ENCODE results near the gene AURKB.
A peak's percentile ranks its signal among the peaks of the same experiment; 100 is the strongest.
"Not testable (repeated sequence)": the region's sequence is repeated elsewhere in the genome, so short reads cannot be mapped to it uniquely, and the experiment has no call there.

The AURKB gene

GRCh38 chr17:8209907-8210760 is at the start of gene AURKB:
TSS of gene AURKB (minus strand) at chr17:8210575. CDS start at chr17:8210224, 351 bp downstream.
- peak; percentile 84 to 90 for DNase-seq (ENCODE audit: low read depth in 2 of 2)

GRCh38 chr17:8257801-8258200 is 47.4 kb upstream of the AURKB start:
- no peak for DNase-seq (ENCODE audit: low read depth in 2 of 2)

GRCh38 chr17:8256691-8257090 is 46.3 kb upstream of the AURKB start:
- no peak for DNase-seq (ENCODE audit: low read depth in 2 of 2)

- no peak for DNase-seq (ENCODE audit: low read depth in 2 of 2)
Observed at GRCh38 chr17:8256291-8256690, 45.9 kb upstream of the AURKB start.

- no peak for DNase-seq (ENCODE audit: low read depth in 2 of 2)
Observed at GRCh38 chr17:8255499-8255898, 45.1 kb upstream of the AURKB start.

GRCh38 chr17:8254881-8255280 is 44.5 kb upstream of the AURKB start:
- no peak for DNase-seq (ENCODE audit: low read depth in 2 of 2)

- no peak for DNase-seq (ENCODE audit: low read depth in 2 of 2)
Observed at GRCh38 chr17:8253801-8254200, 43.4 kb upstream of the AURKB start.

- DNase-seq (ENCODE audit: low read depth in 2 of 2) = not testable (repeated sequence)
Observed at GRCh38 chr17:8251411-8251810, 41.0 kb upstream of the AURKB start.

GRCh38 chr17:8249621-8250500 is 39.5 kb upstream of the AURKB start:
- DNase-seq (ENCODE audit: low read depth in 2 of 2) = no peak

- DNase-seq (ENCODE audit: low read depth in 2 of 2) = peak; percentile 94 to 97
Observed at GRCh38 chr17:8248751-8249607, 38.6 kb upstream of the AURKB start, which contains the start of gene PFAS. TSS of gene PFAS (plus strand) at chr17:8249289. CDS start at chr17:8253938, 4,649 bp downstream.

GRCh38 chr17:8244768-8245167 is 34.4 kb upstream of the AURKB start:
- DNase-seq (ENCODE audit: low read depth in 2 of 2) = no peak

- DNase-seq (ENCODE audit: low read depth in 2 of 2) = no peak
Observed at GRCh38 chr17:8243827-8244226, 33.5 kb upstream of the AURKB start.

GRCh38 chr17:8237886-8238285 is 27.5 kb upstream of the AURKB start:
- DNase-seq (ENCODE audit: low read depth in 2 of 2) = no peak

- DNase-seq (ENCODE audit: low read depth in 2 of 2) = no peak
Observed at GRCh38 chr17:8237175-8237574, 26.8 kb upstream of the AURKB start.

GRCh38 chr17:8235676-8236075 is 25.3 kb upstream of the AURKB start:
- DNase-seq (ENCODE audit: low read depth in 2 of 2) = no peak

- no peak for DNase-seq (ENCODE audit: low read depth in 2 of 2)
Observed at GRCh38 chr17:8234361-8235270, 24.2 kb upstream of the AURKB start.

GRCh38 chr17:8231701-8232100 is 21.3 kb upstream of the AURKB start:
- no peak for DNase-seq (ENCODE audit: low read depth in 2 of 2)

GRCh38 chr17:8227238-8227581 is 16.8 kb upstream of the AURKB start:
- DNase-seq (ENCODE audit: low read depth in 2 of 2) = no peak

GRCh38 chr17:8226536-8227237 is 16.3 kb upstream of the AURKB start:
- DNase-seq (ENCODE audit: low read depth in 2 of 2) = peak in 1 of 2 donors; percentile 9

Data from stimulated activated CD8-positive, alpha-beta memory T cell treated with anti-CD3 and anti-CD28 coated beads, Interleukin-7, amount 100 ng/mL, for 4 hours (primary cell).